ENCODE data around the gene FSIP1. TPM values are rescaled to one million over a fixed set of nuclear protein-coding genes. Genes with fewer than 3 reads are reported as not detected.

The FSIP1 gene
- total RNA-seq, 1 donor from 2014 or later = 0.54 TPM

DNA sequence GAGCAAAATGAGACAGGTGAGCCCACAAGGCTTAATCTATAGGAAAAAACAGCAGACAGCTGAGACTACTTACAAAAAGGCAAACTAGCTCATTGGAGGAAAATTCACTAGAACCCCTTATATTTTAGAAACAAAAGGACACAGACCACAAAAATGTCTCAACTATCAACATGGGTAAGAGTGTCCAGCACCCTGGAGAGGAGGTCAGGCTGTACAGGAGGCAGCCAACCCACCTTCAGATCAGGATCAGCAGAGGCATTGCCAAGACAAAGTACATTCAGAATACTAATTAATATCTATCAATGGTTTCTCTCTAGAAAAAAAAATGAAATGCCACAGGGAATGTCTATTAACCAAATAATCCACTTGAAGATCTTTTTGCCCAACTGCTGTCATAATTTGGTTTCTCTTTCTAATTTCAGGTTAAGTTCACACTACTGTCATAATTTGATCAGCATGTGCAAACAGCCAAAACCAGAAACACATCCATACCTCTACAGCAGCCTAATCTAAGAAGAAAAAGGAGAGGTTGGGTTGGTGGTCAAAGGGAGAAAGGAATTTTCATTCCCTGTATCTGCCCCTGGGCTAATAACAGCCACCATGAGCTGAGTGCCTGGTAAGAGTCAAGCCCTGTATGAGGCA is 227.8 kb downstream of the FSIP1 start:
- Mint-ChIP-seq H3K4me3 (ENCODE audit: unreplicated experiment) (no peak overlapping the region), H3K9me3 (ENCODE audit: unreplicated experiment) (no peaks in the 10 kb centered on the region), H3K4me1 (ENCODE audit: unreplicated experiment) (no peaks in the 10 kb centered on the region), H3K36me3 (ENCODE audit: unreplicated experiment) (no peaks in the 10 kb centered on the region), H3K27me3 (ENCODE audit: unreplicated experiment) (no peaks in the 10 kb centered on the region), H3K27ac (ENCODE audit: unreplicated experiment) (no peak overlapping the region)
- DNase-seq (ENCODE audit: extremely low spot score, unreplicated experiment) = no peak
- TF ChIP-seq, protein P1, sequence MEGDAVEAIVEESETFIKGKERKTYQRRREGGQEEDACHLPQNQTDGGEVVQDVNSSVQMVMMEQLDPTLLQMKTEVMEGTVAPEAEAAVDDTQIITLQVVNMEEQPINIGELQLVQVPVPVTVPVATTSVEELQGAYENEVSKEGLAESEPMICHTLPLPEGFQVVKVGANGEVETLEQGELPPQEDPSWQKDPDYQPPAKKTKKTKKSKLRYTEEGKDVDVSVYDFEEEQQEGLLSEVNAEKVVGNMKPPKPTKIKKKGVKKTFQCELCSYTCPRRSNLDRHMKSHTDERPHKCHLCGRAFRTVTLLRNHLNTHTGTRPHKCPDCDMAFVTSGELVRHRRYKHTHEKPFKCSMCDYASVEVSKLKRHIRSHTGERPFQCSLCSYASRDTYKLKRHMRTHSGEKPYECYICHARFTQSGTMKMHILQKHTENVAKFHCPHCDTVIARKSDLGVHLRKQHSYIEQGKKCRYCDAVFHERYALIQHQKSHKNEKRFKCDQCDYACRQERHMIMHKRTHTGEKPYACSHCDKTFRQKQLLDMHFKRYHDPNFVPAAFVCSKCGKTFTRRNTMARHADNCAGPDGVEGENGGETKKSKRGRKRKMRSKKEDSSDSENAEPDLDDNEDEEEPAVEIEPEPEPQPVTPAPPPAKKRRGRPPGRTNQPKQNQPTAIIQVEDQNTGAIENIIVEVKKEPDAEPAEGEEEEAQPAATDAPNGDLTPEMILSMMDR (IDR thresholded peaks at IDR 0.05) = no peak

DNA sequence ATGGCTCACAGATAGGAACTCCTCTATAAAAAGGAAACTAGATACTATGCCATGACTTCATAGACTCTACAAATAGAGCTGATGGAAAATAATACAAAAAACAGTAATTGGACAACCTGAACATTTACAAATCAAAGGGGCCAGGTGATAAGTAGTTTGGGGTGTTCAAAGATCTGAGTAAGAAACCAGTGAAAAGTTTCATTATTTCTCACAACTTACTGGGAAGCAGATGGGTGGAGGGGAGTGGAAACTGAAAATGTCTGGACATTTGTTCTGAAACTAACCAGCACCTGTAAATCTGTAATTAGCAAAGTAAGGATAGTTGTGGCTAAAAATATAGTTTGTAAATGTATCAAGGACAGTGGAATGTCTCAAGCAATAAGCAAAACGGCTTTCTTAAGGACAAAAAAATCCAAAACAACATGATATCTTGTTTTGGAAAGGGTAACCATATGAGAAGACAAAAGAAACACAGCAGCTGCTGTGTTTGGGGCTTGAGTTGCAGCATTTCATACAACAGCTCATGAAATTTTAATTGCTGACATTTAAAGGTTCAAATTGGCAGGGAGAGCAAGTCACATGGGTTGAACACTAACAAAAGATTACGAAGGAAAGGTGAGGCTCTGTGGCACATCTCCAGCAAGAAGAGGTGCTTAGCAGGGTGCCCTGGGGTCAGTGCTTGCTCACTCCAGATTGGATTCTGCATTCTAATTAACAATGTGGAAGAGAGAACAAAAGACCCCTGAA is 228.5 kb downstream of the FSIP1 start:
- no peaks in the 10 kb centered on the region for H3K36me3 Mint-ChIP-seq (ENCODE audit: unreplicated experiment)
- TF ChIP-seq, protein P1 (IDR thresholded peaks at IDR 0.05) = no peak
- H3K4me1 Mint-ChIP-seq (ENCODE audit: unreplicated experiment) = no peaks in the 10 kb centered on the region
- H3K9me3 Mint-ChIP-seq (ENCODE audit: unreplicated experiment) = no peaks in the 10 kb centered on the region
- no peak overlapping the region for H3K27ac Mint-ChIP-seq (ENCODE audit: unreplicated experiment)
- no peak for DNase-seq (ENCODE audit: extremely low spot score, unreplicated experiment)
- H3K27me3 Mint-ChIP-seq (ENCODE audit: unreplicated experiment) = no peaks in the 10 kb centered on the region
- no peak overlapping the region for H3K4me3 Mint-ChIP-seq (ENCODE audit: unreplicated experiment)

DNA sequence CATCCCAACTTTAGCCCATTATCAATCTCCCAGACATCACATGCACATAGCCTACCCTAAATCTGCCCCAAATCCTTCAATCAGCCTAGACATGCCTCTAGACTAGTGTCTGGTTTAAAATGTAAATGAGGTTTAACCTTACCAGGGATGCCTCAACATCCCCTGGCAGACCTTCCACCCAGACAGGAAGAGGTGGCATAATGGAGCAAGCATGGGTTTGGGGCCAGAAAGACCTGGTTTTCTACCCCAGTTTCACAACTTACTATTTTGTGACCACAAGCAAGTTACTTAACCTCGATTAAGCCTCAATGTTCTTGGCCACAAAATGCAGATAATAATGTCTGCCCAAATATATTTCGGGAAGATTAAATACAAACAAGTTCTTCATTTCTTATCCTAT is 230.1 kb downstream of the FSIP1 start:
- no peaks in the 10 kb centered on the region for H3K4me1 Mint-ChIP-seq (ENCODE audit: unreplicated experiment)
- H3K36me3 Mint-ChIP-seq (ENCODE audit: unreplicated experiment) = no peaks in the 10 kb centered on the region
- H3K4me3 Mint-ChIP-seq (ENCODE audit: unreplicated experiment) = no peak overlapping the region
- no peaks in the 10 kb centered on the region for H3K27me3 Mint-ChIP-seq (ENCODE audit: unreplicated experiment)
- H3K27ac Mint-ChIP-seq (ENCODE audit: unreplicated experiment) = no peak overlapping the region
- DNase-seq (ENCODE audit: extremely low spot score, unreplicated experiment) = no peak
- H3K9me3 Mint-ChIP-seq (ENCODE audit: unreplicated experiment) = no peaks in the 10 kb centered on the region
- TF ChIP-seq, protein P1 (IDR thresholded peaks at IDR 0.05) = no peak

DNA sequence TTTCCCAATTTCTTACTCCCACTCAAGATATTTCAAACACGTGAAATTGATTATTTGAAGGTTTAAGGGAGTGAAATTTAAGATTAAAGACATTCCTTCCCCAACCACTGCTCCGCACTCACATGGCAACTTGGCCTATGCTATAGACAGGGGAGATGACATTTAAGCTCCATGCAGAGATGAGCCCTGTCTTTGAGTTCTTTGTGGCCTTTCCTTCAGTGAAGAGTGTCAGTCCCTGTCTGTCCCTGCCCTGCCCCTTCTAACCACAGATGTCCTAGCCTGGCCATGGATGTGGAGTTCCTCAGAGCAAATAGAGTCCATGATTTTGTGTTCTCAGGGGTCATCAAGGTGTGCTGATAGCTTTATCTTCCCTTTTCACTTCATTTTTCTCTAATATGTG is 231.2 kb downstream of the FSIP1 start:
- Mint-ChIP-seq H3K27ac (ENCODE audit: unreplicated experiment) (no peak overlapping the region), H3K4me3 (ENCODE audit: unreplicated experiment) (no peak overlapping the region)
- TF ChIP-seq, protein P1 (IDR thresholded peaks at IDR 0.05) = no peak

More for the DNA sequence above, 231.2 kb downstream of the FSIP1 start:
- Mint-ChIP-seq H3K27me3 (ENCODE audit: unreplicated experiment) (no peaks in the 10 kb centered on the region), H3K36me3 (ENCODE audit: unreplicated experiment) (no peaks in the 10 kb centered on the region), H3K9me3 (ENCODE audit: unreplicated experiment) (peaks cover 3% of the 10 kb centered on the region), H3K4me1 (ENCODE audit: unreplicated experiment) (no peaks in the 10 kb centered on the region)
- no peak for DNase-seq (ENCODE audit: extremely low spot score, unreplicated experiment)

Other genes starting within 250 kb of the FSIP1 start
- 812 and 849 TPM in 2 replicates for gene THBS1, start 201.8 kb downstream of the FSIP1 start, total RNA-seq
- gene GPR176, start 137.4 kb upstream of the FSIP1 start, total RNA-seq = 21.1 and 22.0 TPM in 2 replicates
- 37.8 and 42.2 TPM in 2 replicates for gene EIF2AK4, start 151.3 kb upstream of the FSIP1 start, total RNA-seq

All from osteocyte (in vitro differentiated cells).